Measurements from ENCODE around the gene TXNRD1. TPM values are rescaled to one million over a fixed set of nuclear protein-coding genes. Genes with fewer than 3 reads are reported as not detected.
"Not testable (repeated sequence)": the region's sequence is repeated elsewhere in the genome, so short reads cannot be mapped to it uniquely, and the experiment has no call there.

TXNRD1 gene
- total and polyA plus RNA-seq, 7 experiments from 2014 or later: 19.1 to 73.5 (median 35.6) TPM

DNA sequence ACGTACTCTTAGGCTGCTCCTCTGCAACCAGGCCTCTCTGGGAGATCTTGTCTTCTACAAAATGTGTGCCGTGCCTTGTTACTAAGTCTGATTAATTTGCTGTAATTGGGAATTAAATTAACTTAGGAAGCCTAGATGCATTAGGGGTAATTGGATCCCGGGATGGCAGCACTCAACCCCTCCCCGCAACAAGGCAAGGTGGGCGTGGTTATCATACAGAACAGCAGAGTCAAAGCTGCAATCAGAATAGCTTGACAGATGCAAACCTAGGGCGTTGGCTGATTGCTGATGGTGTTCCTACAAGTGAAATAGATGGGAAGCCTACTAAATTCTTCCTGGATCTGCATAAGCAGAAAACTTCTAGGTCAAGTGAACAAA, 43.0 kb upstream of the TXNRD1 start:
- Mint-ChIP-seq H3K9me3 (no peaks in the 10 kb centered on the region), H3K4me1 (peaks cover 0 to 5% (median 0%) of the 10 kb centered on the region in 7 donors), H3K4me3 (no peak overlapping the region), H3K27me3 (peaks cover 0 to 11% (median 0%) of the 10 kb centered on the region in 5 donors), H3K27ac (no peak overlapping the region), H3K36me3 (no peaks in the 10 kb centered on the region)
- Histone ChIP-seq H3K4me1 (ENCODE audit: control insufficient read depth in 2 of 2, insufficient read depth in 2 of 2, low read length in 2 of 2) (no peaks in the 10 kb centered on the region), H3K27ac (ENCODE audit: low read depth, low read length) (no peak overlapping the region), H3K4me3 (ENCODE audit: low read length) (no peak overlapping the region), H3K36me3 (ENCODE audit: control insufficient read depth in 2 of 3, insufficient read depth in 3 of 3, low read length in 3 of 3) (no peaks in the 10 kb centered on the region), H3K9me3 (ENCODE audit: control insufficient read depth in 2 of 3, low read length in 3 of 3) (no peaks in the 10 kb centered on the region), H3K27me3 (ENCODE audit: control insufficient read depth in 2 of 2, insufficient read depth in 2 of 2, low read length in 2 of 2) (no peaks in the 10 kb centered on the region)
- POLR2A ChIA-PET: no interaction called here
- CTCF ChIA-PET: no interaction called here
- intact Hi-C loops (cut with micrococcal nuclease): no loop called here
- DNase-seq: no peak
- no peak for ATAC-seq

DNA sequence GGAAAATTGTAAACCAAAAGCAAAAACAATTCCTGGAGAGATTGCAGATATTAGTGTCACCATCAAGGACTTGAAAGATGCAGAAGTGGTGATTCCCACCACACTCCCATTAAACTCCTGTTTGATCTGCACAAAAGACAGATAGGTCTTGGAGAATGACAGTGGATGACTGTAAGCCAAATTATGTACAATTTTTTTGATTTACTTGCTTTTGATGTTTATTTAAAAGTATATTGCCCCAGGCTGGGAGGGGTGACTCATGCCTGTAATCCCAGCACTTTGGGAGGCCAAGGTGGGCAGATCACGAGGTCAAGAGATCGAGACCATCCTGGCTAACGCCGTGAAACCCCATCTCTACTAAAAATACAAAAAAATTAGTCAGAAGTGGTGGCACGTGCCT, 41.8 kb upstream of the TXNRD1 start:
- H3K4me1 Mint-ChIP-seq: peaks cover 0 to 12% (median 0%) of the 10 kb centered on the region in 7 donors
- intact Hi-C loops (cut with micrococcal nuclease); ATAC-seq: not testable (repeated sequence)

DNA sequence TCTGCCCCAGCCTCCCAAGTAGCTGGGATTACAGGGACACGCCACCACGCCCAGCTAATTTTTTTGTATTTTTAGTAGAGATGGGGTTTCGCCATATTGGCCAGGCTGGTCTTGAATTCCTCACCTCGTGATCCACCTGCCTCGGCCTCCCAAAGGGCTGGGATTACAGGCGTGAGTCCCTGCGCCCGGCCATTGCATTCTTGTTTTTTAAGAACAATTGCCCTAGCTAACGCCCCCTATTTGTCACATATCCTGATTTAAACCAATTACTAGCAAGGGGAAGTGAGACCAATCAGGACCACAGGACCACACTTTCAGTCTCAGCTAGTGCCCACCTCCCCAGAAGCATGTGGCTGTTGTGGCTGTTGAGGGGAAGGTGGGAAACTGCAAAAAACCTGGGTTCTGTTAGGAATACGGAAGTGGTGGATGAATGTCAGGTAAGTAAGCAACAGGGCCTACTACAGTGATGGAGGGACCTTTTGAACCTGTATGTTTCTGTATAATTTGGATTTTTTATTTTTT, 39.8 kb upstream of the TXNRD1 start:
- H3K4me3 ChIP-seq (ENCODE audit: low read length): no peak overlapping the region
- H3K9me3 Mint-ChIP-seq: no peaks in the 10 kb centered on the region
- intact Hi-C loops (cut with micrococcal nuclease): no loop called here
- no peak overlapping the region for H3K27ac ChIP-seq (ENCODE audit: low read depth, low read length)
- H3K4me1 ChIP-seq (ENCODE audit: control insufficient read depth in 2 of 2, insufficient read depth in 2 of 2, low read length in 2 of 2): no peaks in the 10 kb centered on the region
- H3K9me3 ChIP-seq (ENCODE audit: control insufficient read depth in 2 of 3, low read length in 3 of 3): no peaks in the 10 kb centered on the region
- no peaks in the 10 kb centered on the region for H3K36me3 ChIP-seq (ENCODE audit: control insufficient read depth in 2 of 3, insufficient read depth in 3 of 3, low read length in 3 of 3)
- ChIA-PET POLR2A (no interaction called here), CTCF (no interaction called here)
- peaks cover 0 to 12% (median 0%) of the 10 kb centered on the region in 7 donors for H3K4me1 Mint-ChIP-seq
- DNase-seq: no peak
- no peak for ATAC-seq
- no peak overlapping the region for H3K27ac Mint-ChIP-seq
- H3K27me3 ChIP-seq (ENCODE audit: control insufficient read depth in 2 of 2, insufficient read depth in 2 of 2, low read length in 2 of 2): no peaks in the 10 kb centered on the region
- H3K4me3 Mint-ChIP-seq: no peak overlapping the region
- H3K36me3 Mint-ChIP-seq: no peaks in the 10 kb centered on the region
- H3K27me3 Mint-ChIP-seq: peaks cover 0 to 10% (median 0%) of the 10 kb centered on the region in 5 donors

More for the DNA sequence above, 41.8 kb upstream of the TXNRD1 start:
- H3K27ac ChIP-seq (ENCODE audit: low read depth, low read length); H3K27ac Mint-ChIP-seq; CTCF ChIA-PET; H3K36me3 ChIP-seq (ENCODE audit: control insufficient read depth in 2 of 3, insufficient read depth in 3 of 3, low read length in 3 of 3); H3K4me3 ChIP-seq (ENCODE audit: low read length); POLR2A ChIA-PET; H3K4me1 ChIP-seq (ENCODE audit: control insufficient read depth in 2 of 2, insufficient read depth in 2 of 2, low read length in 2 of 2); DNase-seq; H3K9me3 ChIP-seq (ENCODE audit: control insufficient read depth in 2 of 3, low read length in 3 of 3); H3K27me3 Mint-ChIP-seq; H3K27me3 ChIP-seq (ENCODE audit: control insufficient read depth in 2 of 2, insufficient read depth in 2 of 2, low read length in 2 of 2); H3K4me3 Mint-ChIP-seq; H3K36me3 Mint-ChIP-seq; H3K9me3 Mint-ChIP-seq: not testable (repeated sequence)

DNA sequence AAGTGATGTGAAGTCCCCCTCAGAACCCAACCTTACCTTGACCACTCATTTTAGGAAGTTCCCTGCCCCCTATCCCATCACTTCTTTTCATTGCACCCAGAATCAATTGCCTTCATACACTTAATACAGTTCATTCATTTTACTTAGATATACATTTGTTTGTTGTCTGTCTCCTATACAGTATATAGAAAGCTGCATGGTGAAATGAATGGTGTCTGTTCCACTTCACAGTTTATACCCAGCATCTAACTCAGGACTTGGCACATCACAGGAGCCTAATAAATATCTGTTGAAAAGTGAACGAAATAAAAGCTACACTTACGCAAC, 38.3 kb upstream of the TXNRD1 start:
- no peak for DNase-seq
- no peaks in the 10 kb centered on the region for H3K36me3 ChIP-seq (ENCODE audit: control insufficient read depth in 2 of 3, insufficient read depth in 3 of 3, low read length in 3 of 3)
- H3K4me1 ChIP-seq (ENCODE audit: control insufficient read depth in 2 of 2, insufficient read depth in 2 of 2, low read length in 2 of 2): no peaks in the 10 kb centered on the region
- Mint-ChIP-seq H3K9me3 (no peaks in the 10 kb centered on the region), H3K4me3 (no peak overlapping the region), H3K36me3 (peaks cover 0 to under 1% (median 0%) of the 10 kb centered on the region in 5 donors), H3K27ac (no peak overlapping the region), H3K27me3 (peaks cover 0 to 10% (median 0%) of the 10 kb centered on the region in 5 donors), H3K4me1 (peaks cover 0 to 12% (median 0%) of the 10 kb centered on the region in 7 donors)
- intact Hi-C loops (cut with micrococcal nuclease): no loop called here
- H3K9me3 ChIP-seq (ENCODE audit: control insufficient read depth in 2 of 3, low read length in 3 of 3): no peaks in the 10 kb centered on the region
- ATAC-seq: no peak
- no peaks in the 10 kb centered on the region for H3K27me3 ChIP-seq (ENCODE audit: control insufficient read depth in 2 of 2, insufficient read depth in 2 of 2, low read length in 2 of 2)
- ChIA-PET POLR2A (no interaction called here), CTCF (no interaction called here)
- H3K4me3 ChIP-seq (ENCODE audit: low read length): no peak overlapping the region
- H3K27ac ChIP-seq (ENCODE audit: low read depth, low read length): no peak overlapping the region

DNA sequence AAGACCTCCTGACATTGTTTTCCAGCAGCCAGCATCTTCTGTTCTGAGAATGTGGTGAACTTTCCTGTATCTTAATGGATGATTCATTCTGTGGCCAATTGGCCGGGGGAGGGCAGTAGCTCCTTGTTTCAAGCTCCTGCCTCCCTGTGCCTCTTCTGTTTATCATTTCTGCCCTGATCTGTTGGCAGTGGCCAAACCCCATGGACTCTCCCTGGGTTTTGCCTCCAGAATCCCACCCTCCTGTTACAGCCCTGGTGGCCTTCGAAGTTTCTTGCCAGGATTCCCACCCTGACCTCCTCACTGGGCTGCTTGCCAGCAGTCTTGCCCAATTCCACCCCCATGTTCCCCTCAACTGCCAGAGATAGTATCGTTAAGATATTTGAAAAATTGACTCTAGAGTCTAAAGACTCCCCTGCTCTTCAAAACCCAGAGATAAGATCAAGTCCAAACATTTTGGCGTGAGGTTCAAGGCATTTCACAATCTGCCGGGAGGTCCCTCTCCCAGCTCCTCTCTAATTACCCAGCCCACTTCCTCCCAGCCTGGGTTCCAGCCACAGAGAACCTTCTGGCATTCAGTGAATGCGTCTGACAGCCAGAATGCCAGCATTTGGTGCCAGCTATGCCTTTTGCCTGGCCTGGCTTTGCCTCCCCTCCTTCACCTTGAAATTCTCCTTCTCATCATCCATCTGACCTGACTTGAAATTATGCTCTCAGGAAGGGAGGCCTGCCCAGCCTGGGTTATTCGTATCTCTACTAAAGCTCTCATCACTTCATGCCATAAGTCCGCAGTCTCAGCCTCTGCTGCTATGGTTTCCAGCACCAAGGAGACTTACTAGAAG, 37.7 kb upstream of the TXNRD1 start:
- H3K27ac Mint-ChIP-seq: no peak overlapping the region
- H3K36me3 Mint-ChIP-seq: peaks cover 0 to 4% (median 0%) of the 10 kb centered on the region in 5 donors
- no peaks in the 10 kb centered on the region for H3K27me3 ChIP-seq (ENCODE audit: control insufficient read depth in 2 of 2, insufficient read depth in 2 of 2, low read length in 2 of 2)
- H3K27me3 Mint-ChIP-seq: peaks cover 0 to 10% (median 0%) of the 10 kb centered on the region in 5 donors
- POLR2A ChIA-PET: no interaction called here
- peak overlapping the region in 1 of 10 donors; percentile 16 for H3K4me3 Mint-ChIP-seq
- peaks cover 0 to 12% (median 0%) of the 10 kb centered on the region in 7 donors for H3K4me1 Mint-ChIP-seq
- no peak overlapping the region for H3K4me3 ChIP-seq (ENCODE audit: low read length)
- H3K4me1 ChIP-seq (ENCODE audit: control insufficient read depth in 2 of 2, insufficient read depth in 2 of 2, low read length in 2 of 2): no peaks in the 10 kb centered on the region
- H3K27ac ChIP-seq (ENCODE audit: low read depth, low read length): no peak overlapping the region
- ATAC-seq (peak; percentile 62), DNase-seq (no peak)
- no peaks in the 10 kb centered on the region for H3K9me3 Mint-ChIP-seq
- H3K9me3 ChIP-seq (ENCODE audit: control insufficient read depth in 2 of 3, low read length in 3 of 3): no peaks in the 10 kb centered on the region
- no peaks in the 10 kb centered on the region for H3K36me3 ChIP-seq (ENCODE audit: control insufficient read depth in 2 of 3, insufficient read depth in 3 of 3, low read length in 3 of 3)
- intact Hi-C loops (cut with micrococcal nuclease): no loop called here
- CTCF ChIA-PET: no interaction called here

DNA sequence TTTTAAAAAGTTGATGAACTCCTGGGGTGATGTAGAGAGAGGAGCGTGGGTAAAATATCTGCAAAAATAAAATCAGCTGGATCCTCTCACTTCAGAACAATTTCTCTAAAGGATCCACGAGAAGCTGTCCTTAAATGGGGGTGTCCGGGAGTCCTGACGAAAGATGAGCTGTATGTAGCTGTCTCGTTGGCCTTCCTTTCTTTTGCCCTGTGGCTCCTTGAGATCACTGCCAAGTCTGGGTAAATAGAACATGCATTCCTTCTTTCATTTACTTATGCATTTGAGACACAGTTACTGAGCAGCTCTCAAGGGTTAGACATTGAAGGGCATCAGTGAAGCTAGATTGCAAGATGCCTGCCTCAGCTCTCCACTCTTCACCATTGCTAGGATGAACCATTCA, 35.2 kb upstream of the TXNRD1 start:
- Mint-ChIP-seq H3K4me3 (no peak overlapping the region), H3K27ac (no peak overlapping the region), H3K36me3 (peaks cover 0 to 4% (median 0%) of the 10 kb centered on the region in 5 donors), H3K9me3 (peaks cover 0 to 8% (median 0%) of the 10 kb centered on the region in 11 donors), H3K27me3 (peaks cover 0 to 10% (median 0%) of the 10 kb centered on the region in 5 donors), H3K4me1 (peaks cover 0 to 12% (median 0%) of the 10 kb centered on the region in 7 donors)
- intact Hi-C loops (cut with micrococcal nuclease): no loop called here
- CTCF ChIA-PET: no interaction called here
- Histone ChIP-seq H3K4me3 (ENCODE audit: low read length) (no peak overlapping the region), H3K4me1 (ENCODE audit: control insufficient read depth in 2 of 2, insufficient read depth in 2 of 2, low read length in 2 of 2) (no peaks in the 10 kb centered on the region), H3K36me3 (ENCODE audit: control insufficient read depth in 2 of 3, insufficient read depth in 3 of 3, low read length in 3 of 3) (no peaks in the 10 kb centered on the region), H3K9me3 (ENCODE audit: control insufficient read depth in 2 of 3, low read length in 3 of 3) (no peaks in the 10 kb centered on the region), H3K27ac (ENCODE audit: low read depth, low read length) (no peak overlapping the region), H3K27me3 (ENCODE audit: control insufficient read depth in 2 of 2, insufficient read depth in 2 of 2, low read length in 2 of 2) (no peaks in the 10 kb centered on the region)
- POLR2A ChIA-PET: no interaction called here
- ATAC-seq: no peak
- DNase-seq: no peak

DNA sequence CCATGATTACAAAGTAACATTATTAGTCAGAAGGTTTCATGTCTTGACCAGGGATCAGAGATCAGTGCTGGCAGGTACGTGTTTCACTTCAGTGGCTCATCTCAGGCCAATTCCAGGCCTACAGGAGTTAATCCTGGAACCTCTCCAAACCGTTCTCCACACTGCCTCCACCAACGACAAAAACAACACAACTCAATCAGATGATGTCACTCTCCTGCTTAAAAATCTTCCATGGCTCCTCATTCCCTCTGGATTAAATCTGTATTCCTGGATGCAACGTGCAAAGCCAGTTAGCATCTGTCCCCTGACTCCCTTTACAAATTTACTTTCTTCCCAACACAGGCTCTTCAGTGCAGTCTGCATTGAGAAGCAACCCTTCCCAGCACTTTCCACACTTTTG, 34.3 kb upstream of the TXNRD1 start:
- Mint-ChIP-seq H3K27me3 (peaks cover 0 to 10% (median 0%) of the 10 kb centered on the region in 5 donors), H3K36me3 (peaks cover 0 to 4% (median 0%) of the 10 kb centered on the region in 5 donors), H3K4me1 (peaks cover 0 to 12% (median 0%) of the 10 kb centered on the region in 7 donors), H3K4me3 (no peak overlapping the region), H3K27ac (no peak overlapping the region), H3K9me3 (peaks cover 0 to 8% (median 0%) of the 10 kb centered on the region in 11 donors)
- no peaks in the 10 kb centered on the region for H3K36me3 ChIP-seq (ENCODE audit: control insufficient read depth in 2 of 3, insufficient read depth in 3 of 3, low read length in 3 of 3)
- H3K9me3 ChIP-seq (ENCODE audit: control insufficient read depth in 2 of 3, low read length in 3 of 3): no peaks in the 10 kb centered on the region
- ATAC-seq (no peak), DNase-seq (no peak)
- no peak overlapping the region for H3K27ac ChIP-seq (ENCODE audit: low read depth, low read length)
- POLR2A ChIA-PET: no interaction called here
- intact Hi-C loops (cut with micrococcal nuclease): no loop called here
- CTCF ChIA-PET: no interaction called here
- H3K4me1 ChIP-seq (ENCODE audit: control insufficient read depth in 2 of 2, insufficient read depth in 2 of 2, low read length in 2 of 2): no peaks in the 10 kb centered on the region
- no peak overlapping the region for H3K4me3 ChIP-seq (ENCODE audit: low read length)
- no peaks in the 10 kb centered on the region for H3K27me3 ChIP-seq (ENCODE audit: control insufficient read depth in 2 of 2, insufficient read depth in 2 of 2, low read length in 2 of 2)

Data from naive thymus-derived CD4-positive, alpha-beta T cell (primary cell).